Bronchial epithelial cell (primary cell): ENCODE measurements around the gene PTPN4. TPM values are rescaled to one million over a fixed set of nuclear protein-coding genes. Genes with fewer than 3 reads are reported as not detected.

Source experiments
- DNase-seq: peaks from one replicate; pipeline ENCODE4 v3.0.0-alpha.2; 2010; ENCODE audit warnings: low read depth
- FAIRE-seq: peaks from 2 replicates; lab custom pipeline; 2011; peaks lifted over from hg19 to GRCh38; lab: Jason Lieb, UNC
- H3K27me3 ChIP-seq: 2 replicates; pipeline ENCODE4 v1.5.1; 2011; ENCODE audit warnings: low read length; ENCODE audit not compliant: control insufficient read depth, insufficient read depth
- H3K36me3 ChIP-seq: 2 replicates; pipeline ENCODE4 v1.5.1; 2011; ENCODE audit warnings: low read length; ENCODE audit not compliant: control insufficient read depth, insufficient read depth
- H3K4me3 ChIP-seq: 2 replicates; pipeline ENCODE4 v1.5.1; 2011; ENCODE audit warnings: mild to moderate bottlenecking, low read depth, low read length, control low read depth
- CTCF ChIP-seq: IDR thresholded peaks from 2 replicates; pipeline ENCODE4 v1.5.1; 2011; ENCODE audit warnings: mild to moderate bottlenecking, moderate library complexity, low read length, control low read depth, inconsistent platforms; ENCODE audit not compliant: insufficient read depth, severe bottlenecking
- total RNA-seq: library from RNA; depleted of rRNA; stranded (reverse); fragments of >200 nt; gene quantifications from 2 replicates; pipeline ENCODE4 v1.2.1, GENCODE V29; 2014

PTPN4 gene
- total RNA-seq, 1 donor from 2014 or later = 20.5 TPM

- DNase-seq (no peak), FAIRE-seq (no peak)
- TF ChIP-seq CTCF = no peak
- Histone ChIP-seq H3K27me3 (no peaks in the 10 kb centered on the region), H3K36me3 (no peaks in the 10 kb centered on the region), H3K4me3 (no peak overlapping the region)
These were observed 15.4 kb downstream of the PTPN4 start for GRCh38 chr2:119775102-119775501.

- no peak for TF ChIP-seq CTCF
- Histone ChIP-seq H3K4me3 (no peak overlapping the region), H3K27me3 (no peaks in the 10 kb centered on the region), H3K36me3 (no peaks in the 10 kb centered on the region)
- no peak for DNase-seq
- FAIRE-seq = no peak
These were observed 22.7 kb downstream of the PTPN4 start for GRCh38 chr2:119782308-119783027.

GRCh38 chr2:119784876-119785275 lies 25.2 kb downstream of the PTPN4 start:
- H3K36me3 ChIP-seq = no peaks in the 10 kb centered on the region
- no peak for FAIRE-seq
- TF ChIP-seq CTCF = no peak
- DNase-seq = no peak
- H3K27me3 ChIP-seq = no peaks in the 10 kb centered on the region
- no peak overlapping the region for H3K4me3 ChIP-seq

- FAIRE-seq (no peak), DNase-seq (no peak)
- Histone ChIP-seq H3K36me3 (no peaks in the 10 kb centered on the region), H3K4me3 (no peak overlapping the region), H3K27me3 (no peaks in the 10 kb centered on the region)
- TF ChIP-seq CTCF = no peak
These were observed 26.6 kb downstream of the PTPN4 start for GRCh38 chr2:119786295-119786694.

GRCh38 chr2:119788752-119789151 lies 29.0 kb downstream of the PTPN4 start:
- DNase-seq = no peak
- TF ChIP-seq CTCF = no peak
- FAIRE-seq = no peak
- Histone ChIP-seq H3K27me3 (no peaks in the 10 kb centered on the region), H3K4me3 (no peak overlapping the region), H3K36me3 (no peaks in the 10 kb centered on the region)

- no peak for FAIRE-seq
These were observed 30.7 kb downstream of the PTPN4 start for GRCh38 chr2:119790466-119790865.

More at GRCh38 chr2:119790466-119790865, 30.7 kb downstream of the PTPN4 start:
- no peak for DNase-seq
- Histone ChIP-seq H3K4me3 (no peak overlapping the region), H3K27me3 (no peaks in the 10 kb centered on the region), H3K36me3 (no peaks in the 10 kb centered on the region)
- TF ChIP-seq CTCF = no peak
